Hematopoietic multipotent progenitor cell treated with erythropoietin and hydrocortisone succinate and interleukin-3 and kit ligand, for 17 days (in vitro differentiated cells): ENCODE results near the gene MPND.

ENCODE experiments used
- DNase-seq: peaks from one replicate; pipeline ENCODE4 v3.0.0-alpha.2; 2015; ENCODE audit warnings: low spot score

Gene MPND

DNA sequence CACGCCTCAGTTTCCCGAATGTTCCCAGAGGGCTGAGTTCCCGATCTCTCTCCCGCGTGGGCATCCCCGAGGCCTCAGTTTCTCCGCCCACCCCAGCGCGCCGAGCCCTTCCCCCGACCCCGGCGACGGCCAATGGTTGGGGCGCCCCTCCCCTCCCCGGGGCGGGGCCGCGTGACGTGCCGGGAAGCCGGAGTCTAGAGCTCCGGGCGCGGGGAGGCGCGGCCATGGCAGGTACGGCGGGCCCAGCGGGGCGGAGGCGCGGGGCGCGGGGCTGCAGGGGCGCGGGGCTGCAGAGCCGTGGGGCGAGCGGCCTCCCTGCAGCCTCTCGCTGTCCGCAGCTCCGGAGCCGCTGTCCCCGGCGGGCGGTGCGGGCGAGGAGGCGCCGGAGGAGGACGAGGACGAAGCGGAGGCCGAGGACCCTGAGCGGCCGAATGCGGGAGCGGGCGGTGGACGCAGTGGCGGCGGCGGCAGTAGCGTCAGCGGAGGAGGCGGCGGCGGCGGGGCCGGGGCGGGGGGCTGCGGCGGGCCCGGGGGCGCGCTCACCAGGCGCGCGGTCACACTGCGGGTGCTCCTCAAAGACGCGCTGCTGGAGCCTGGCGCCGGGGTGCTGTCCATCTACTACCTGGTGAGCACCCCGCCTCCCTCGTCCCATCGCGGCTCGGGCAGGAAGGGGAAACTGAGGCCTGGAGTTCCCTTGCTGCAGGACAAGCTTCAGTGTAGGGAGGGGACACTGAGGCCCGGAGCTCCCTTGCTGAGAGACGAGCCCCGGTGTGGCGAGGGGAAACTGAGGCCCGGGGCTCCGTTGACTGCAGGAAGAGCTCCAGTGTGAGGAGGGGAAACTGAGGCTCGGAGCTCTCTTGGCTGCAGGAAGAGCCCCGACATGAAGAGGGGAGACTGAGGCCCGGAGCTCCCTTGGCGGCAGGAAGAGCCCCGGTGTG lies at the start of gene MPND:
MPND (plus strand) TSS at position 193 of the 938 bp plus-strand sequence; CDS start at position 225, 32 bp downstream.
- peak; percentile 84 for DNase-seq

DNA sequence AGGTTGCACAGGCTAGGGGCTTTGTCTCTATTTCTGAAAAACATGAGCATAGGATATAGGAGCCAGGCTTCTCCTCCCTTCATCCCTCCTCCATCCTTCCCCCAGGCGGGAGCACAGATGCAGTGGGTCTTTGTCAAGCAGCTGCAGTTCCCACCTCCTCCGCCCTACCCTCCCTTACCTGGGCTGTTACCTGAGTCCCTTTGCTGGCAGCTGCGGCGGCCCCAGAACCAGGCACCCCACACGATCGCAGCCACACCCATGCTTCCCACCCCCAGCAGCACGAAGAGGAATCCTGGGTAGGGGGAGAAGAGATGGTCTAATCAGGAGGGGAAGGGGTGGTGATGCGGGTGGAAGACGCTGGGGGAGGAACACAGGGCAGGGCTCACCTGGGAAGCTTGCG lies 49.0 kb upstream of the MPND start:
- no peak for DNase-seq

GRCh38 chr19:4295972-4296771 lies 47.2 kb upstream of the MPND start:
- no peak for DNase-seq

DNA sequence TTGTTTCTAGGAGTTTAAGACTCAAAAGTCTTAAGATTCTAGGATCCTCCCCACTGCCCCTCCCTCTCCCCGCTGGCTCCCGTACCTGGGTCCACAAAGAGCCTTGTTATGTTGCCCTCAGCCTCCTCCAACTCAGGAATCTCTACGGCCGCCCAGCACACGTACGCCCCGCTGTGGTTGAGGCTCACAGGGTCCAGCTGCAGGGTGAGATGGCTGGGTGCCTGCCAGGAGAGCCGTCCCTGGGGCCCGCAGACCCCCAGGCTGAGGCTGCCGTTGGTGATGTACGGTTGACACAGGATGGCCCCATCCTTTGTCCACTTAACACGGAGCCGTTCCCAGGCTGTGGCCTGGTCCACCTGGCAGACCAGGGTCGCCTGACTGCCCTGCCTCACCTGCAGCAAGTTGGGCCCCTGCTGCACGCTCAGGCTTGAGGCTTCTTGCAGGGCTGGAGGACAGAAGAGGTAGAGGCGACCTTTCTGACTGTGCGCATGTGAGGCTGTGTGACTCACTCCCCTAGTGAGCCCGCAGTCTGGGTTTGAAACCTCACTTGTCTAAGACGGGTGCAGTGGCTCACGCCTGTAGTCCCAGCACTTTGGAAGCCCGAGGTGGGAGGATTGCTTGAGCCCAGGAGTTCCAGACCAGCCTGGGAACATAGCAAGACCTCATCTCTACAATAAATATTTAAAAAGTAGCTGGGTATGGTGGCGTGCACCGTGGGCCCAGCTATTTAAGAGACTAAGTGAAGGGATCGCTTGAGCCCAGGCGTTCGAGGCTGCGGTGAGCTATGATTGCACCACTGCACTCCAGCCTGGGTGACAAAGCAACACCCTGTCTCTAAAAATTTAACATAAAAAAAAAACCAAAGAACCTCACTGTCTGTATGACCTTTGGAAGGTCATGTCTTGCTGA lies 45.2 kb upstream of the MPND start:
- DNase-seq: no peak

- DNase-seq: no peak
These were observed 44.4 kb upstream of the MPND start for GRCh38 chr19:4298810-4299550.

GRCh38 chr19:4300589-4300988 lies 42.8 kb upstream of the MPND start:
- no peak for DNase-seq

DNA sequence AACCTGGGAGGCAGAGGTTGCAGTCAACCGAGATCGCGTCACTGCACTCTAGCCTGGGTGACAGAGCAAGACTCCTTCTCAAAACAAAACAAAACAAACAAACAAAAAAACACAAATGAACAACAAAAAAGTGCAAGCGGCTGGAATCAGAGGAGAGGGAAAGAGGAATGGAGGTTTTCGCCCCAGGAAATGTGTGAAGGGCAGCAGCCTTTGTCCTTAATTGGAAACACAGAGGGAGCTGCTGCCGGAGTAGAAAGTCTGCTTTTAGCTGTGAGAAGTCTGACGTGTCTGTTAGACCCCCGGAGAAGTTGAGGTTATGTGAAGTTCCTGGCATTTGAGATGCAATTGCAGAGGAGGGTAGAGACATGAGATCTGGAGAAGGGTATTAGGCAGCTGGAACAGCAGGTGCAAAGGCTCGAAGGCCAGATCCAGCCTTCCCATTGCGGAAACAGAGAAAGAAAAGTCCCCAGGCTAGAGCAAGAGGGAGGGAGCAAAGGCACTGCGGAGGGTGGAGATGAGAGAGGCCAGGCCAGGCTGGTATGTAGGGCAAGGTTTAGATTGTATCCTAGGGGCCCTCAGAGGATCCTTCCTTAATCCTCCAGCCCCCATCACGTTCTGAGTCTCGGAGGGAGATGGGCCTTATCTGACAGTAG lies 41.6 kb upstream of the MPND start:
- no peak for DNase-seq

DNA sequence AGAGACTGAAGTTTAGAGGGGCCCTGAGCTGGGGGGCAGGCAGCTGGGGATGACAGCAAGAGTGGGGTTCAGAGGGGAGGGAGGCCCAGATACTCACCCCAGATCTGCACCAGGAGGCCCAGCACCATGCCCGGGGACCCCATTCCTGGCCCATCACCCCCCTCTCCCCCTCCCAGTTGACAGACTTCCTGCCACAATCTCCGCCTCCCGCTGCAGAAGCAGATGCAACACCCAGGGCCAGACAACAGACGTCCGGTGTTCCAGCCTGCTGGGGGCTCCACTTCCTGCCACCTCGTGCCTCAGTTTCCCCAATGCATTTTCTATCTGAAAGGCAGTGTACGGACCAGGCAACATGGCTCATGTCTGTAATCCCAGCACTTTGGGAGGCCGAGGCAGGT lies 41.1 kb upstream of the MPND start, which contains the start of gene TMIGD2:
TMIGD2 (minus strand) TSS at position 147 of the 398 bp plus-strand sequence; CDS start at position 143, 4 bp downstream.
- no peak for DNase-seq

GRCh38 chr19:4303819-4304537 lies 39.4 kb upstream of the MPND start:
- no peak for DNase-seq

- DNase-seq: no peak
These were observed 38.7 kb upstream of the MPND start, which contains the start of gene FSD1 for GRCh38 chr19:4304538-4305256. TSS of gene FSD1 (plus strand) at chr19:4304598. CDS start at chr19:4304747, 149 bp downstream.

DNA sequence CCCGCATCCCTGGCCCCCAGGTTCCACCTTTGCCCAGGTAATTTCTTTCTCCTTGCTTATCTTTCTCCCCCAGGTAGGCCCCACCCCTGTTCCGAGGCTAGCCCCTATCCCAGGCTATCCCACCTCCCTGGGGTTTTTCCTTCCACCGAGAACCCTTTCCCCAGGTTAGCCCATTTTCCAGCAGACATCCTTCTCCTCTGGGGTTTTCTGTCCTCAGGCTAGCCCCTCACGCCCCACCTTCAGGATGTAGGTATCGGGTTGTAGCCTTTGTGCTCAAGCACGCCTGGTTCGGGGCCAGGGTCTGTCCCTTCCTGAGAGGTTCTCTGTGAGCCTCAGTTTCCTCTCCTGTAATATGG lies 38.1 kb upstream of the MPND start:
- no peak for DNase-seq

DNA sequence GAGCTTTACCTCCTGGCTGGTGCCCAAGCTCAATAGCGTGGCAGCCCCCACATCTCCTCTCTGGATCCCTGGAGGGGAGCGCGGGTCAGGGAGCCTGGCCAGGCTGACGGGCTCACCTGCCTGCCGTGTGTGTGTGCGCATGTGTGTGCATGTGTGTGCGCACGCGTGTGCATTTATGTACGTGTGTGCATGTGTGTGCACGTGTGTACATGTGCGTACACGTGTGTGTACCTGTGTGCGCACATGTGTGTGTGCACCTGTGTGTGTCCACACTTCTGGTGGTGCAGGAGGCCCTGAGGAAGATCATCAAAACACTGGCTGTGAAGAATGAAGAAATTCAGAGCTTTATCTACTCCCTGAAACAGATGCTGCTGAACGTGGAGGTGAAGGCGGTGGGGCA lies 37.7 kb upstream of the MPND start:
- DNase-seq: no peak

DNA sequence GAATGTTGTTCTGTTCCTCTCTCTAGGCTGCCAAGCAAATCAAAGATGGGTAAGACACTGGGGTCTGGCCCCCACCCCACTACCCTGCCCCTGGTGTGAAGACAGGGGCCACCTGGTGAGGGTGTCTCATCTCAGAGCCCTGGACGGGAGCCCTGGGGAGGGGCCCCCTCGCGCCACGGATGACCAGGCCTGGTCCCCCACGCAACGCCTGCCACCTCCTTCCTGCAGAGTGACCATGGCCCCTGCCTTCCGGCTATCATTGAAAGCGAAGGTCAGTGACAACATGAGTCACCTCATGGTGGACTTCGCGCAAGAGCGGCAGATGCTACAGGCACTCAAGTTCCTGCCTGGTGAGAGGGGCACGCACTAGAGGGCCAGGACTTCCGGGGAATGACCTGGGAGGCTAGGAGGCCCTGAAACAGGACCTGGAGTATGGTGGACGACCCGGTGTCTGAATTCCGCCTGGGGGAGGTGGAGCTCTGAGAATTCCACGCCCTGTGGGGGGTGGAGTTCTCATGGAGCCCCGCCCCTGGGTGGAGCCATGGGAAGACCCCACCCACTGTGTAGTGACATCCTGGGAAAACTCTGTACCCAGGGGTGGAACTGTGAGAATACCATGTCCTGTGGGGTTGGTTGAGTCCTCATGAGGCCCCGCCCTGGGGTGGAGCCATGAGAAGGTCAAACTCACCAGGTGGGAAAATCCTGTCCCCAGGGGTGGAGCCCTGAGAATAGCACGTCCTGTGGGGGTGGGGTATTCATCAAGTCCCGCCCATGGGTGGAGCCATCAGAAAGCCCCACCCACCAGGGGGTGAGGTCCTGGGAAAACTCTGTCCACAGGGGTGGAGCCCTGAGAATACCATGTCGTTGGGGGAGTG lies 32.9 kb upstream of the MPND start:
- DNase-seq: peak; percentile 31

DNA sequence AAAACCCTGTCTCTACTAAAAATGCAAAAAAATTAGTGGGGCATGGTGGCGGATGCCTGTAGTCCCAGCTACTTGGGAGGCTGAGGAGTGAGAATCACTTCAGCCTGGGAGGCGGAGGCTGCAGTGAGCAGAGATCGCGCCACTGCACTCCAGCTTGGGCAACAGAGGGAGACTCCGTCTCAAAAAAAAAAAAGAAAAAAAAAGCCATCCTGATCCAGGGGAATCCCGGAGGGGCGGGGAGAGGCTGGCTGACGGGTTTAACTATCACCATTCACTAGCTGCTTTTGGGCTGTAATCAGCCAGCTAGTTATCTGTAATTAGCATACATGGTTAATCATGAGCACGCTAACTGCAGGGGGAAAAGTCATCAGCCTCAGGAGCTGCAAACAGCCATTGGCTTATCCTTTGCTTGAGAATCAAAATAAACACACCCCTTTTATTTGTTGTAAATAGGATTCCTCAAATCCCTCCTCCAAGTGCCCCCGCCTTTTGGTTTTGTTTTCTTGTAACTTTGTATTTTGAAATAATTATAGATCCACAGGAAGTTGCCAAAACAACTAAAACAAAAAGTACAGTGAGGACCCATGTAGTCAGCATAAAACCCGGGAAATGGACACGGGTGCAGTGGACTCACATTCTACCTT lies 29.4 kb upstream of the MPND start:
- no peak for DNase-seq

GRCh38 chr19:4316956-4317355 lies 26.4 kb upstream of the MPND start:
- no peak for DNase-seq

GRCh38 chr19:4318460-4318859 lies 24.9 kb upstream of the MPND start:
- no peak for DNase-seq

- no peak for DNase-seq
These were observed 24.2 kb upstream of the MPND start for GRCh38 chr19:4319067-4319718.
